Keratinocyte (primary cell): ENCODE measurements around the gene SMARCC1.

Experiments
- EZH2 ChIP-seq: IDR thresholded peaks from one replicate; pipeline ENCODE4 v1.6.1; 2012; ENCODE audit warnings: inconsistent platforms, mild to moderate bottlenecking, low read length, moderate library complexity
- TF ChIP-seq, protein P1 (sequence below), 3 experiments: IDR thresholded peaks in 1 of 3; conservative IDR thresholded peaks in 1 of 3; optimal IDR thresholded peaks in 1 of 3; 2 replicates in 2 of 3; 3 replicates in 1 of 3; pipeline versions ENCODE3 to v1.5.1; 2011; ENCODE audit warnings: low read length in 3 of 3, mild to moderate bottlenecking in 3 of 3, moderate library complexity in 2 of 3, control low read depth in 1 of 3, inconsistent platforms in 1 of 3; ENCODE audit not compliant: insufficient read depth in 2 of 3; ENCODE audit errors: extremely low read depth in 1 of 3

DNA sequence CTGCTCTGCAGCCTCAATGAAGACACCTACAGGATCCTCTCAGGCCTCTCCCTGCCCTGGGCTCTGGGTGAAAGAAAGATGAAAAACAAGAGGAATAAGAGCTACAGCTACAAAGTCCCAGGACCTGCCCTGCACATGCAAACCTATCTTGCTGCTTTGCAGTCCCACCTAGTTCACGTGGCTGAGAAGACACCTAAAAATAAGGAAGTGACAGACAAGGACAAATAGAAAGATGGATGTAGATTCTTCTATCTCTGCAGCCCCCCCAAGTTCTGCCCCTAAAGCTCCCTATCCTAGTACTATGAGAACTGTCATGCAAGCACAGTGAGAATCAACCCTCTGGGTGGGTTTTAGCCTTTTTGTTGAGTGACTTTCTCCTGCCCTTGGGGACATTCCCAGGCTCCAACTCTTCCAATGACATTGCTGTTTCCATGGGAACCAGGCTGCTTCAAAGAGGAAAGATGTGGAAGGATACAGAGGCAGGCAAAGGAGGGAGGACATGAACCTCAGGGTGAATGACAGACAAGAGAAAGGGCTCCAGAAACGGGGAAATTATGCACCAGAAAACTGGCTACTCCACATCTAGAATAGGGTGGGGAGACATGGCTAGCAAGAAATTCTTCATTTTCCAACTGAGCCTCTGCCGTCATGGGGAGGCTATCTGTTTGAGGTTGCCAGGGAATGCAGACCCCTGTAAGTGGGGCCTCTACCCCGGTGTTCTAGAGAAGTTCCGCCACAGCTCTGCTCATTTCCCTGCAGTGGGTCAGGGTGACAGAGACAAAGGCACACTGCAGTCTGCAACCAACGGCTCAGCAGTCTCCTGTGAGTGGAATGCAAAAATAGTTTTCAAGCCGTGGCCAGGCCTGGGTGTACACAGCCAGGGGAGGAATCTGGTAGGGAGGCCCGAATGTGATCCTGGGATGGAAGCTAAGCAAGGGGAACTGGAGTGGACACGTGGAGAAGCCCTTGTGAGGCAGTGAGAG lies 208.2 kb downstream of the SMARCC1 start:
- TF ChIP-seq, protein P1, sequence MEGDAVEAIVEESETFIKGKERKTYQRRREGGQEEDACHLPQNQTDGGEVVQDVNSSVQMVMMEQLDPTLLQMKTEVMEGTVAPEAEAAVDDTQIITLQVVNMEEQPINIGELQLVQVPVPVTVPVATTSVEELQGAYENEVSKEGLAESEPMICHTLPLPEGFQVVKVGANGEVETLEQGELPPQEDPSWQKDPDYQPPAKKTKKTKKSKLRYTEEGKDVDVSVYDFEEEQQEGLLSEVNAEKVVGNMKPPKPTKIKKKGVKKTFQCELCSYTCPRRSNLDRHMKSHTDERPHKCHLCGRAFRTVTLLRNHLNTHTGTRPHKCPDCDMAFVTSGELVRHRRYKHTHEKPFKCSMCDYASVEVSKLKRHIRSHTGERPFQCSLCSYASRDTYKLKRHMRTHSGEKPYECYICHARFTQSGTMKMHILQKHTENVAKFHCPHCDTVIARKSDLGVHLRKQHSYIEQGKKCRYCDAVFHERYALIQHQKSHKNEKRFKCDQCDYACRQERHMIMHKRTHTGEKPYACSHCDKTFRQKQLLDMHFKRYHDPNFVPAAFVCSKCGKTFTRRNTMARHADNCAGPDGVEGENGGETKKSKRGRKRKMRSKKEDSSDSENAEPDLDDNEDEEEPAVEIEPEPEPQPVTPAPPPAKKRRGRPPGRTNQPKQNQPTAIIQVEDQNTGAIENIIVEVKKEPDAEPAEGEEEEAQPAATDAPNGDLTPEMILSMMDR (optimal IDR thresholded peaks at IDR 0.05 in 1 of 3, IDR thresholded peaks at IDR 0.05 in 1 of 3, conservative IDR thresholded peaks at IDR 0.05 in 1 of 3; ENCODE audit: extremely low read depth in 1 of 3, insufficient read depth in 2 of 3, low read length in 3 of 3), result no peak
- TF ChIP-seq EZH2, result no peak
